T47D (cell line): Measurements from ENCODE around the gene DOCK8.

Experiments used
- DNase-seq, 2 experiments: peaks; one replicate each; pipeline versions ENCODE4 v3.0.0 to v3.0.0-alpha.2; 2011 to 2012; ENCODE audit warnings: low read depth in 1 of 2, low spot score in 1 of 2
- JUND ChIP-seq: IDR thresholded peaks from 2 replicates; pipeline ENCODE4 v1.6.1; 2012; ENCODE audit warnings: low read depth
- in situ Hi-C: cut with HindIII; loops from 2 replicates; pipeline ENCODE4 v1.10.0; 2016; ENCODE audit warnings: low sequenced_read_pairs, low pct_unique_long_range_greater_than_20kb

Gene DOCK8

DNA sequence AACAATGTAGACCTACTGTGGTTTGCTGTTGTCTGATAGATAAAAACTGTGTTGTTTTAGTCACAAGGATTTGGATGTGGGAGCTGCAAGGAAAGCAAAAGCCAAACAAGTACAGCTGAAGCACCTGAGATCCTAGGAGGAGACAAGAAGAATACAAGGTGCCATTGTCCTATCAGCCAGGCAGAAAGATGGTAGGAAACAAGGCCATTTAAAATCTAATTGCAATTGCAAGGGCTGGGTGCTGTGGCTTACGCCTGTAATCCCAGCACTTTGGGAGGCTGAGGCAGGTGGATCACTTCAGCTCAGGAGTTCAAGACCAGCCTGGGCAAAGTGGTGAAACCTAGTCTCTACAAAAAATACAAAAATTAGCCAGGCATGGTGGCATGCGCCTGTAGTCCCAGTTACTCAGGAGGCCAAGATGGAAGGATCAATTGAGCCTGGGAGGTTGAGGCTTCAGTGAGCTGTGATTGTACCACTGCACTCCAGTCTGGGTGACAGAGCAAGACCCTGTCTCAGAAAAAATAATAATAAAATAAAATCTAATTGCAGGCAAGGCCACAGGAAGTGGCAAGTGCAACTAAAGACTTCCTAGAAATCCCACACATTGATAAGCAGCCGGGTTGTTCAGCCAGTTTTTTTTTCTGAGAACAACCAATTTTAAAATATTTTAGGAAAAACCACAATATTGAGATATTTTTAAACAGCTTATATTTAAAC is 22.6 kb downstream of the DOCK8 start:
- no peak for DNase-seq
- in situ Hi-C loops, result no loop called here
- TF ChIP-seq JUND, result no peak

DNA sequence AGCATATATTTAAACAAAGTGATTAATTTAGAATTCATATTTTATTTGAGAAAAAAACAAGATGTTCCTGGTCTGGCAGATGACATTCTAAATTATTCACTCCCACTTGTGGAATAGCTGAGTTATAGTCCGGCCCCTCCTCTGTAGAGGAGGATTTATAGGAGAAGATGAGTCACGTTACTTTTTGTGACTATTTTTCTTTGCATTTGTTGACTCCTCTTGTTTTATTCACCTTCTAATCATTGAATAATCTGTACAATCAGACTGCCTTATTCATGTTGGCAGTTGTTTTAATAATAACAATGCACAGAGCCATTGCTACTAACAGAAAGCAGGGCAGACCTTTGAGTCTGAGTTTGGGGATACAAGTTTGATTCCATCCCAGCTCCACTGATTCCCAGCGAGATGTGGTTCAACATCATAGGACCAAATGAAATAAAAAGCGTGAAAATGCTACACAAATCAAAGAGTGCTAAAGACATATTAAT is 23.2 kb downstream of the DOCK8 start:
- no peak for DNase-seq
- in situ Hi-C loops, result no loop called here
- TF ChIP-seq JUND, result no peak

GRCh38 chr9:242461-243080 is 27.9 kb downstream of the DOCK8 start:
- DNase-seq, result no peak
- in situ Hi-C loops, result no loop called here
- TF ChIP-seq JUND, result no peak

- no peak for TF ChIP-seq JUND
- DNase-seq, result no peak
- in situ Hi-C loops, result no loop called here
Measured at GRCh38 chr9:248278-248961, 33.8 kb downstream of the DOCK8 start.

GRCh38 chr9:249025-249424 is 34.4 kb downstream of the DOCK8 start:
- in situ Hi-C loops, result no loop called here
- DNase-seq, result no peak
- no peak for TF ChIP-seq JUND

DNA sequence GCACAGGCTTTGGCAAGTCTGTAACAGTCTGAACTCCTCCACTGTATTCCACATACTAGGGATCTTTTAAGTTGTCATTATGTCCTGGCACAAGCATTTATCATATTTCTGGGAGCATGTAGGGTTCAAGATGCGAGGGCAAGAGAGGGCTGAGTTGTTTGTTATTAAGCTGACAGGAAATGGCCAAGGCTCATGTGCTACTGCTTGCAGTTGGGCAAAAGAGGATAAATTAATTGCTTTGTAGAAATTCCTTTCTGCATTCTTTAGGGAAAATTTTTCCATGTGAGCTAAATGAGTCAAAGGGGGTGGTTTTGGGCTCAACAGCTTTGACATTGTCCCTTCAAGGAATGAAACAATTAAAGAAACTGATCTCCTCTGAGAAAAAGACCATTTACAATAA is 35.4 kb downstream of the DOCK8 start:
- TF ChIP-seq JUND, result no peak
- in situ Hi-C loops, result no loop called here
- no peak for DNase-seq

DNA sequence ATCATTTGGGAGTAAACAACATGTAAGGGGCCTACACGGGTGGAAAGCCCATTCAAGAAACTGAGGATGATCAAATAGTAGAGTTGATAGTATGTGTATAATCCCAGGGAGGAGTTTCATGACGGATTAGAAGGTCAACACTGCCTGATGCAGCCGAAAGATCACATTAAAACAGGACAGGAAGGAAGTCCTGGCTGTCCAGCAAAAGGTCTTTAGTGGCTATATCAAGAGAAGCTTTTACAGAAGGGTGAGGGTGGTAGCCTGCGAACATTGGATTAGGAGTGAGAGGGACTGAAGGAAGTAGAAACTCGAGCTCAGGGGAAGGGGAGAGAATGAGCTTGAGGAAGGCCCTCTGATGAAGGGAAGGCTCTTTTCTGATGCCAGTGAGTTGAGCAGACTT is 36.0 kb downstream of the DOCK8 start:
- no peak for TF ChIP-seq JUND
- in situ Hi-C loops, result no loop called here
- DNase-seq, result no peak

DNA sequence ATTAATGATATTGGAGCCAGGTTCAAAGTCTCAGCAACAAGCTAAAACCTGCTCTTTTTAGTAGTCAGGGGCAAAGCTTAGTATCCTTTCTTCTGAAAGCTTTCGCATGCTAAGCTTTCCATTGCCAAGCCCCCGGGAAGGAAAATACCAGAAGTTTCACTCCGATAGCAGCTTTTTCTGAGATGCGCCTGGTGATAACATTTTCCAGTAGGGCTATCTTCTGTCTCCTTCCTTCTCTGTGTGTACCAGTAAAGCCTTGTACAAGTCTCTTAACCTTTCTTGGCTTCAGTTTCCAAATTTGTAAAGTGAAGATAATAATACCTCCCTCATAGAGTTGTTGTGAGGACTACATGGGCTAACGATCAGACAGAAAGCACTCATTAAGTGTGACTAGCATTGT is 36.7 kb downstream of the DOCK8 start:
- in situ Hi-C loops, result no loop called here
- TF ChIP-seq JUND, result no peak
- no peak for DNase-seq

GRCh38 chr9:253539-253938 is 38.9 kb downstream of the DOCK8 start:
- no peak for DNase-seq
- TF ChIP-seq JUND, result no peak
- in situ Hi-C loops, result no loop called here

GRCh38 chr9:254516-254915 is 39.9 kb downstream of the DOCK8 start:
- TF ChIP-seq JUND, result no peak
- in situ Hi-C loops, result no loop called here
- DNase-seq, result no peak

- peak in 1 of 2 experiments; percentile 2 for DNase-seq
- TF ChIP-seq JUND, result no peak
- in situ Hi-C loops, result no loop called here
Measured at GRCh38 chr9:257957-258356, 43.3 kb downstream of the DOCK8 start.

GRCh38 chr9:259405-260404 is 45.0 kb downstream of the DOCK8 start:
- no peak for TF ChIP-seq JUND
- no peak for DNase-seq
- in situ Hi-C loops, result no loop called here

- no peak for DNase-seq
- no peak for TF ChIP-seq JUND
- in situ Hi-C loops, result no loop called here
Measured at GRCh38 chr9:264231-264630, 49.6 kb downstream of the DOCK8 start.
